NCI-H1694 (cell line): Measurements from ENCODE around the gene ANKRD33B.
"Not testable (repeated sequence)": the region's sequence is repeated elsewhere in the genome, so short reads cannot be mapped to it uniquely, and the experiment has no call there.

ENCODE experiments used
- DNase-seq: peaks from one replicate; lab custom pipeline; 2025; lab: John Stamatoyannopoulos, UW

ANKRD33B gene

DNA sequence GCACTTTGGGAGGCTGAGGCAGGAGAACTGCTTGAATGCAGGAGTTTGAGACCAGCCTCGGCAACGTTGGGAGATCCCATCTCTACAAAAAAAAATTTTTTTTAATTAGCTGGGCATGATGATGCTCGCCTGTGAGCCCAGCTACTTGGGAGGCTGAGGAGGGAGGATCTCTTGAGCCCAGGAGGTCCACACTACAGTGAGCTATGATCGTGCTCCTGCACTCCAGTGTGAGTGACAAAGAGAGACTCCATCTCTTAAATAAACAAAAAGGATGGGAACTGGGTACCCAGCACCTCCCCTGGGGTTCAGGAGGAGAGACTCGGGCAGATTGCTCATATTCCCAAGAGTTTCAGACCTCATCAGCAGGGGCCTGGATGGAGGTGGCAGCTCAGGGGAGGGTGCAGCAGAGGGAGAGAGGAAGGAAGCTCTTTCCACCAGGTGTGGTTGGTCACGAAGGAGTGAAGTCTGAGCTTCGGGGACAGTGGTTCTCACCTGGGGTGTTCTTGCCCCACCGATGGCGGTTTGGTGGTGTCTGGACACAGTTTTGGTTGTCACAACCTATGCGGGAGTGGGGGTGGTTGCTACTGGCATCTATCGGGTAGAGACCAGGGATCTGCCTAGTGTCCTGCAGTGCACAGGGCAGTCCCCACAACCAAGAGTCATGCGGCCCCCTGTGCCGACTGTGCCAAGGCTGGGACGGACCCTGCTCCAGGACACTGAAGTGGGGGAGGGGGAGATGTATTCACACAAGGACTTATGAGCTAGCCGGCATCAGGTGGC lies 72.7 kb downstream of the ANKRD33B start:
- no peak for DNase-seq

DNA sequence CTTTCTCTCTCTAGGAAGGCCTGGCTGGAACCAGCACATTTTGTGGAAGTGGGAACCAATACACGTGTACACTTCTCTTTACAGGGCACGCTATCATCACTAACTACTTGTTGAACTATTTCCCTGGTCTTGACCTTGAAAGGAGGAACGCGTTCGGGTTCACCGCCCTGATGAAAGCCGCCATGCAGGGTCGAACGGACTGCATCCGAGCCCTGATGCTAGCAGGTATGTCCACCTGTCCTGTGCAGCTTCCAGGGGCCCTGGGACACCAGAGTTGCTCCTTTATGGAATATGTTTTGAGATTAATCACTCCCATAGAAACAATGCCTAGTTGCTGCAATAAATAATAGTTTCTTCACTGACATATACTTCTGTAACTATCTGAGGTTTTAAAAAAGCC lies 74.1 kb downstream of the ANKRD33B start:
- DNase-seq = no peak

GRCh38 chr5:10638723-10639122 lies 74.9 kb downstream of the ANKRD33B start:
- DNase-seq = not testable (repeated sequence)

DNA sequence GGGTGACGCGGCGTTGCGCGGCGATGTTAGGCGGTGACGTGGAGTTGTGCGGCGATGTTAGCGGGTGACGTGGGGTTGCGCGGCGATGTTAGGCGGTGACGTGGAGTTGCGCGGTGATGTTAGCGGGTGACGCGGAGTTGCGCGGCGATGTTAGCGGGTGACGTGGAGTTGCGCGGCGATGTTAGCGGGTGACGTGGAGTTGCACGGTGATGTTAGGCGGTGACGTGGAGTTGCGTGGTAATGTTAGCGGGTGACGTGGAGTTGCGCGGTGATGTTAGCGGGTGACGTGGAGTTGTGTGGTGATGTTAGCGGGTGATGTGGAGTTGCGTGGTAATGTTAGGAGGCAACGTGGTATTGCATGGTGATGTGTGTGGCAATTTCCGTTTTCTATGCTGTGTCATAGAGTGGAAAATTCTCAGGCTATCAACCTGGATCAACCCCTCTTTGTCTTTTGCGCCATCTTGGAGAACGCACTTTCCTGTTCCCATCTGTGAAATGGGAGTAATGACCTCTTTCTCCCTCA lies 76.0 kb downstream of the ANKRD33B start:
- no peak for DNase-seq

DNA sequence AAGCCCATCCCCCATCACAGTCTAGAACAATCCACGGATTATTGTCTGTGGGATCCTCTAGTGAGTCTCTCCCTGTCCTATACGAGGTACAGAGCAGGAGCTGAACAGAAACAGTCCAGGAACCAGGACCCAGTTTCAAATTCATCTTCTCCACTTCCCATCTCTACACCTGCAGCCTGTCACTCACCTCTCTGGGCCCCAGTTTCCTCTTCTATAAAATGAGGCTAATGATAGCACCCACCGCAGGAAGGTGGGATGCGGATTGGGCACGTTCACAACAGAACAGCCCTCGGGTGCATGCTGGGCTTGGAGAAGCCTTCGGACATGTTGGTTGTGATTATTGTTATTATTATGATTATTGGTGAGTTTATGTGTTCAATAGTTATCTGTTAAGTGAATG lies 78.5 kb downstream of the ANKRD33B start:
- no peak for DNase-seq

DNA sequence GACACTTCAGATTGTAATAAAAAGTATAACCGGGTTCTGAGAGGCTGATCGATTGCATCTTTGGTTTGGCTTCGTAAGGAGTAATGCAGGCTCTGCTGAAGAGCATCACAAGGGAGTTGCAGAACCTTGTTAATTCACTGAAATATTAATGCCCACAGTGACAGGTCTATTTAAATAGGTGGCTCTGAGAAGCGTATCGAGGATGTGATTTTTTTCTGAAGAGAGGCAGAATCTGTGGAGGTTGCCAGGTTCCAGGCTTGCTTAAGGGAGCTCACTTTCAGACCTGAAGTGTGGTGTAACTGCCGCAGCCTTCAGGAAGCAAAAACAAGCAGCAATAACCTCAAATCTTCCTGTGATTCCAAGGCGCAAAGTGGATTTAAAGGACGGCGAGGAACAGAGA lies 80.3 kb downstream of the ANKRD33B start:
- DNase-seq = no peak

GRCh38 chr5:10645146-10645545 lies 81.3 kb downstream of the ANKRD33B start:
- DNase-seq = no peak

DNA sequence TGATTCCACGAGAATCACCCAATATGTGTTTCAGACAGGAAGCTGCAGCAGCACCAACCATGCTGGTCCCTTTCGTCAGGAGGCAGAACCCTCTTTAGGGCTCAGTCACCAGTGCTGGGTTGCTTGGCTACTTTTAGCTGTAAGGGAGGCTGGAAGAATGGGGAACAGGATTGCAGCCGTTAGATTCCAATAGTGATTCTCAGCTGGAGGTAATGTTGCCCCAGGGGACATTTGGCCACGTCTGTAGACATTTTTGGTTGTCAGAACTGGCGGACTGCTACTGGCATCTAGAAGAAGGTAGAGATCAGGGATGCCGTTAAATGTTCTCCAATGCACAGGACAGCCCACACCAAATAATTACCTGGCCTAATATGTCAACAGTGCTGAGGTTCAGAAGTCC lies 81.8 kb downstream of the ANKRD33B start:
- no peak for DNase-seq

DNA sequence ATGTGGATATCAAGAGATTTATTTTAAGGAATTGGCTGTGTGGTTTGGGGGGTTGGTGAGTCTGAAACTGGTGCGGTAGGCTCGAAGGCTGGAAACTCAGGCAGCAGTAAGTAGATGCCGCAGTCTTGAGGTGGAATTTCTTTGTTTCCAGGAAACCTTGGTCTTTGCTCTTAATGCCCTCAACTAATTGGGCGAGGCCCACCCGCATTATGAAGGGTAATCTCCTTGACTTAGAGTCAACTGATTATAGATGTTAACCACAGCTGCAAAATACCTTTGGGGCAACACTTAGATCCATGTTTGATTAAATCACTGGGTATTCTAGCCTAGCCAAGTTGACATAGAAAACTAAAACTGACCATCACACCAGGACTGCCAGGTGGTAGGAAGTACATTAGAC lies 83.8 kb downstream of the ANKRD33B start:
- DNase-seq = no peak

DNA sequence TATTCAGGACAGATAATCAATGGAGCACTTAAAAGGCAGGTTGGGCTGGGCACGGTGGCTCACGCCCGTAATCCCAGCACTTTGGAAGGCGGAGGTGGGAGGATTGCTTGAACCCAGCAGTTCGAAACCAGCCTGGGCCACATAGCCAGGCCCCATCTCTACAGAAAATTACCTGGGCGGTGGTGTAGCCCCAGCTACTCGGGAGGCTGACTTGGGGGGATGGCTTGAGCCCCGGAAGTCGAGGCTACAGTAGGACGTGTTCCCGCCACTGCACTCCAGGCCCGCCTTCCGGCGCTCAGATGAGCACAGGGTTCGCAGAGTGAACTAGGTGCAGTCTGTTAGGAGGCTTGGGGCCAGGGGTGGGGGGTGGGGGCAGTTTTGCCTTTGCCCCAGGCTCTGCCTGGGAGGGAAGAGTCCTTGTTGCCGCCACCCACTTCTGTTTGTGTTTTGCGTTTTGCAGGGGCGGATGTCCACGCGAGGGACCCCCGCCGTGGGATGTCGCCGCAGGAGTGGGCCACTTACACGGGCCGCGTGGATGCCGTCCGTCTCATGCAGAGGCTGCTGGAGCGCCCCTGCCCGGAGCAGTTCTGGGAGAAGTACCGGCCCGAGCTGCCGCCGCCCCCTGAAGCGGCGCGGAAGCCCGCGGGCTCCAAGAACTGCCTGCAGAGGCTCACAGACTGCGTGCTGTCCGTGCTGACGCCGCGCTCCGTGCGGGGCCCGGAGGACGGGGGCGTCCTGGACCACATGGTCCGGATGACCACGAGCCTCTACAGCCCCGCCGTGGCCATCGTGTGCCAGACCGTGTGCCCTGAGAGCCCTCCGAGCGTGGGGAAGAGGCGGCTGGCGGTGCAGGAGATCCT lies 85.2 kb downstream of the ANKRD33B start:
- DNase-seq = no peak

DNA sequence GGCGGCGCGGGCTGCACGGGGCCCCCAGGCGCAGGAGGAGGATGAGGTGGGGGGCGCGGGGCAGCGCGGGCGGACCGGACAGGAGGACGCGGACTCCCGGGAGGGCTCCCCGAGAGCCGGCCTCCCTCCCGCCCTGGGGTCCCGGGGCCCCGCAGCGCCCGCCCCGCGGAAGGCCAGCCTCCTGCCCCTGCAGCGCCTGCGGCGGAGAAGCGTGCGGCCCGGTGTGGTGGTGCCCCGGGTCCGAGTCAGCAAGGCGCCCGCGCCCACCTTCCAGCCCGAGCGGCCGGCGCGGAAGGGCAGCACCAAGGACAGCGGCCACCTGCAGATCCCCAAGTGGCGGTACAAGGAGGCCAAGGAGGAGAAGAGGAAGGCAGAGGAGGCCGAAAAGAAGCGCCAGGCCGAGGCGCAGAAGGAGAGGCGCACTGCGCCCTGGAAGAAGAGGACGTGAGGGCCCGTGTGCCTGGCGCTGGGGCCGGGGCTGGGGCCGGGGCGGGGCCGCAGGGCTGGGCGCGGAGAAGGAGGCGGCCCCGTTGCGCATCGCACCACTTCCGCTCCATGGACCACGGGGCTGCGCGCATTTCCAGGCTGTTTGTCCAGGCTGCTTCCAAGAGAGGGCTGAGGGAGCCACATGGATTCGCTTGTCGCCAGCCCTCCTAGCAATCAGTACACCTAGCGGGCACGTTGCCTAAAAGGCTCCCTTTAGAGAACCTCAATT lies 86.0 kb downstream of the ANKRD33B start:
- no peak for DNase-seq

DNA sequence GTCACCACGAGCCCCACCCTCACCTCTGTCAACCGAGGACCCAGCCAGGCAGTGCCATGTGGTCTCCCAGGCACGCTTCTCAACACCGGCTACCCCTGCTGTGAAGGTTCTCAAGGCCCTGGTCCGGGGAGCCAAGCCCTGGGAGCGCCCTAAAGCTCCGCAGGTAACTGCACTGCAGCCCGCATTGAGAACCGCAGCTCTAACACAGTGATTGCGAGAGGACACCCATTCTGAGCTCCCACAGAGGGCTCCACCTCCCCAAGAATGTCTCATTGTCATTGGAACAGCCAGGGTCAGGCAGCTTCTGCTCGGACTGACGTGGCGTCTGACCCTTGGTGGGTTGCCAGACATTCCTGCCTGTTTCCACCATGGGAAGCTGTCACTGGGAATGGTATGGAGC lies 88.3 kb downstream of the ANKRD33B start:
- no peak for DNase-seq

GRCh38 chr5:10652606-10653005 lies 88.7 kb downstream of the ANKRD33B start:
- DNase-seq = no peak

DNA sequence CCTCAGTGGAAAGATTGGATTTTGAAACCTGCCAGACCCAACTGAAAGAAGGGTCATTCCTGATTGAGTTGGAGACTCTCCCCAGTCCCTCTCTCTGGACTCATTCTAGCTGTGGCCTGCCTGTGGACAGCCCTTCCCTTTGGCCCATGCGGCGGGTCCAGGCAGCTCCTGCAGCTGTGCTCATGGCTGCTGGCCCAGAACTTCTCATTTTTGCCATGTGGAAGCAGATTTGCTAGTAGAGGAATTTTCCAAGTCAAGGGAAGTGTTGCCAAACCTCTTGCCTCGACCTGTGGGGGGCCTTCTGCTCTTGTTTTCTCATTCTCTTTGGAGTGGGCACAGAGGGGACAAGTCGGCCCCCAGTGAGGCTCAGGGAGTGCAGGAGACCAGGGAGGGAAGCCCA lies 89.2 kb downstream of the ANKRD33B start:
- no peak for DNase-seq

DNA sequence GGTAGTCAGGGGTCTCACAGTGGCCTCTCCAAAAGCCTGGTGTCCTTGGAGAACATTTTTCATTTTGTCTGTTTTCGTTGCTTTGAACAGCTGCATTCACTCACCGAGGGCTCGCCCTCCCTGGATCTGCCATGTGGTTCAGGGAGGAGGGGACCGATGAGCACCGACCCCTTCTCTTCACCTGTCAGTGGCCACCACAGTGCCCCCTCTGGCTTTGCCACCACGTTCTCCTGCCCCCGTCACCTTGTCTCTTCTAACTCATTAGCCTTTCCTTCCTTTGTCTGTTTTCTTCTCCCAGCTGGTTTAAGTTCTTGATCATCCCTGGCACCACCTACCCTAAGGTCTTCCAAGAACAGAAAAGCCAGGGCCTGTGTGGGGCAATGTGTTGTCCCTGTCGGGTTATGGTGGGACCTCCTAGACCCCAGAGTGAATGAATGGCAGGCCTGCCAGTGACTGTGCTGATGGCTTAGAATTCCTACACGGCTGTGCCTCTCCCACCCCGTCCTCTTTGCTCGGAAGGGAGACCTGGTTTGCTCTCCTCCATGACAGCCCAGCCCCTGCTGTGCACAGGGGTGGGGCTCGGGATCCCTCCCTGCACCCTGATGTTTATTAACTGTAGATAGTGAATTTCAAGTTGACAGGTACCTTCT lies 90.0 kb downstream of the ANKRD33B start:
- DNase-seq = no peak

DNA sequence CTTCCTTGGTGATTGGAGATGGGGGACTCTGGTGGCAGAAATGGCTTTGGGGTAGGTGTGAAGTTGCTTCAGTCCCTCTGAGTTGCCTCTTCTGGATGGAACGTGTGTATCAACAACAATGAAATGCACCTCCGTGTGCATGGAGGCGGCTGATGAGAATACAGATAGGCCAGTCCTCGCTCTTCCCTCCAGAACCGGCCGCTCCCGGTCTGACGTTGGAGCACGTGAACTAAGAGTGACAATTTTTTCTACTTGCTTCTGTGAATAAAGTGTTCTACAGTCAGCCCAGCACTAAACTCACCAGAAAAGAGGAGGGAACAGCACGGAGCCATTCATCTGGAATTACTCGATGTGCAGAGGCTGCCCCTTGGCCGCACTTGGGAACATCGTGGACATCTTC lies 90.7 kb downstream of the ANKRD33B start:
- no peak for DNase-seq

DNA sequence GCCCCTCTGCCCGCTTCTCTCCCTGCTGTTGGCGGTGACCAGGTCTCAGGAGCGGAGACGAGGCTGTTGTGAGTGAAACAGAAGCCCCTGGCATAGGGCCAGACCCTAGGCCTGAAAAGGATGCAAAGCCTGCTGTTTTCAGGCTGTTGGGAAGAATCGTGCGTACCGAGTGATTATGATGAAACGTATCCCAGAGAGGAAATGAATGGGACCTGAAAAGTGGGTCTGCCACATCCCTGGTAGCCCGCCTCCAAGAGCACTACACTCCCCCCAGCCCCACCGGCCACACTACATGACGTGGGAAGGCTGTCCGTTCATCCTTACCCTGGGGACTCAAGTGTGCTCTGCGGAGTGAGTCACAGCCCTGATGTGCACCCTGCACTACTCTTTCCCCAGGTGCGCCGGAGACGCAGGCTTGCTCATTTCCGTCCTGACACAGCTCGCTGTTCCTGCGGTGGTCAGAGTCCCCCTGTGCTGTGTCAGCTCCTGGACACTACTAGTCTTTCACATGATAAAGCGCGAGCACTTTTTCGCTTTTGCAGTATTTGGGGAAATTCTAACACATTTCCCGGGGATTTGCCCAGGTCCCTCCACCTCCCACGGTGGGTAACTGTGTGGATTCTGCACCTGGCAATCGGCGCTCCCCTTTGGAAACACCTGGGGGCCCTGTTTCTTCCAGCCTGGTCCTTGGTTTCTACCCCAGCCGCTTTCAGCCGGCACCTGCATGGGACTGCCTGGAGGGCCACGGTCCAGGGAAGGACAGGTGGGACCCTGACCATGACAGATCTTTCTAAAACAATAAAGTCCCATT lies 91.5 kb downstream of the ANKRD33B start:
- peak; percentile 72 for DNase-seq

DNA sequence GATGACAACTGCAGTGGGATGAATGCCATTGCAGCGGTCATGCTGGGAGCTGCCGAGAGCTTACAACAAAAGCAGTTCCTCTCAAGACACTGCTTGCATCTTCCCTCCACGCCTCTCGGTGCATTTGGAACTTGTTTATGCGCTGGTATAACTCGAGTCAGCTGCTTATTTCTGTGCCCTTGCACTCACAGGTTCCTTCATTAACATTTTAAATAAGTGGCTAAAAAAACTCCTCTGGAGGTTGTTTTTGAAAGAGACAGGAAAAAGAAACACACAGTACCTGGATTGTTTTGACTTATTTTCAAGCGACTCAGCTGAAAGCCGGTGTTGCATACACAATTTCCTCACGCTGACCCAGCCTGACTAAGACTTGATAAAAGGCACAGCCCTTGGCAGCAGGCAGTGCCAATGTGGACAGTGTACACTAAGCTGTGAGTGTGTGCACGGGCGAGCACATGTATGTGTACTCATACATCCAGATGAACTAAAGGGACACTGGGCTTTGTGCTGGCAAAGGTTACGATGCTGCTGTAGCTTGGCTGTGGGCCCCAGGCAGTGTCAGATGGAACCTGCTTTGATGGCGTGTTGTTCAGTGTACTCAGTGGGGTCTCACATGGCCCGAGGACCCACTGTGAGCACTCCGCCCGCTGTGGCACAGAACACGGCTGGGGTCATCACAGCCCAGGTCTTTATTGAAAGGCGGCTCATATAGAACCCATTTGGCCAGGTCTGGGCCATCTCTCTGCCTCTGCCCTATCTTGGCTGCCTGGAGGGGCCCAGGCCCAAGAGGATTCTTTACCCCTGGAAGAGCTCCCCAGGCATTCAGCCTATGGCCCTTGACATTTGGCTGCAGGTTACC lies 92.3 kb downstream of the ANKRD33B start:
- DNase-seq = no peak

GRCh38 chr5:10658265-10658664 lies 94.4 kb downstream of the ANKRD33B start:
- DNase-seq = no peak

DNA sequence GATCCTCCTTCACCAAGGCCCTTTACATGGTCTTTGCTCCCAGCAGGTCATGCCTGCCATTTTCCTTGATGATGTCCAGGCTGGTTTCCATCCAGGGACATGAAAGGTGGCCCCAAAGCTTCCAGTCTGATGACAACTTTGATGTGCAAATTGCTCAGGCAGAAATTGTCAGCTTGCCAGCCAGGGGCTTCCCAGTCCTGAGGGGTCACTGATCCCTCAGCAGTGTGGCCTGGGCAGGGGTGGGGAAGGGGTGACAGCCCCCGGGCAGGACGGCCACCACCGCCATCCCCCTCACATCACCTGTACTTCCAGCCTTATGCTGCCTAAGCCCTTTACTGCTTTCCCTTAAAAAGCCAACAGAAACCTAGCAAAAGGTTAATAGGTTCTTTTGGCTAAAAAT lies 96.3 kb downstream of the ANKRD33B start:
- no peak for DNase-seq
